GM19468 (cell line): ENCODE data around the gene ALMS1.
"Not testable (repeated sequence)": the region's sequence is repeated elsewhere in the genome, so short reads cannot be mapped to it uniquely, and the experiment has no call there.

Experiments
- ATAC-seq: cut with Tn5 transposase; IDR thresholded peaks from one replicate; pipeline ENCODE4 v1.9.1; 2021; ENCODE audit warnings: mild to moderate bottlenecking, moderate library complexity, moderate number of reproducible peaks; ENCODE audit not compliant: unreplicated experiment; ENCODE audit errors: extremely low read depth

Gene ALMS1

DNA sequence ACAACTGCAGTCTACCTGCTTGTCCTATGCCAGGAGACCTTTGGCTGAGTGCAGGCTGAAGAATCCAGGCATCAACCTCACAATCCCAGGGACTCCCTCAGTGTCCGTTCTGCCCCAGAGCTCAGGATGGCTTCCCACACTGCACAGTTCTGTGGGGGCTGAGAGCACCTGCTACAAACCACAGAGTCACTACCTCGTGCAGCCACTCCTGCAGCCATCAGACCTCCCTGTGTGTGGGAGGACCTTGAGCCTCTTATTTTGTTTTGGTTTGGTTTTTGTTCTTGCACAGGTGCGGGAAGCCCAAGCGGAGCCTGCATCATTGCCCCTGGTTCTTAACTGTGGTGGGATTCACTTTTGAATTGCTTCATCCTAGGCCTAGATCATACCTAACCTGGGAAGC is 225.6 kb downstream of the ALMS1 start:
- no peak for ATAC-seq

DNA sequence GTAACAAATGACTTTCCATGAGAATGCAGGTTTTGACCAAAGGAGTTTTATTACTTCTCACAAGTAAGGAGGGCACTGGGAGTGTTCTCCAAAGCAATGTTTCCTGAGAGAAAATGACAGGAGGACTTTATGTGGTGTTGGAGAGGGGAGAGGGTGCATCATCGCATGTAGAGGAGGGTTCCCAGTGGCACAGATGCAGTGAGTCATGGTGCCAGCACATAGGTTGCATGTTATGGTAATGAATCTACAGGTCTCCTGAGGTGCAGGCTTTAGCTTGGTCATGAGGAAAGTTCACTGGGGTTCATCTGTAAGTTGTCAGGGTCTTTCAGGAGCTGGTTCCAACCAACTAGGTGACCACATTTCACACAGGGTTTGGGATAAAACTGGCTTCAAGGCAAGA is 226.2 kb downstream of the ALMS1 start:
- ATAC-seq: no peak

DNA sequence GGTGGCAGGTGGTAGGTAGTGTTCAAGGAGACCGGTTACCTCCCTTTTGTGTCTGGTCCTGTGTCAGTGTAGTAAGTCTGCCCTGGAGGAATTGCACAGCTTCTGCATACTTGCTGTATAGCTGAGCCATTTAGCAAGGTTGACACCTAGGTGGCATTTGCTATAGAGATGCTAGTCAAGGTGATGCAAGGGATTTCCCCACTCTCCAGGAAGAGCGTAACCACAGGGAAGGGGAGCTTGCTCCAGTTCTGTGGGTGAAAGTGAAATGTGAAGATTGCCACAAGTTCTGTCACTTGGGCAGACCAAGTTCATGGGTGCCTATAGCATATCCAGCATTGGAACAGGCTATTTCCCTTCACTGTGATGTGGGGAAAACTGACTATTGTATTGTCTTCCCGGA is 228.5 kb downstream of the ALMS1 start:
- ATAC-seq: no peak

DNA sequence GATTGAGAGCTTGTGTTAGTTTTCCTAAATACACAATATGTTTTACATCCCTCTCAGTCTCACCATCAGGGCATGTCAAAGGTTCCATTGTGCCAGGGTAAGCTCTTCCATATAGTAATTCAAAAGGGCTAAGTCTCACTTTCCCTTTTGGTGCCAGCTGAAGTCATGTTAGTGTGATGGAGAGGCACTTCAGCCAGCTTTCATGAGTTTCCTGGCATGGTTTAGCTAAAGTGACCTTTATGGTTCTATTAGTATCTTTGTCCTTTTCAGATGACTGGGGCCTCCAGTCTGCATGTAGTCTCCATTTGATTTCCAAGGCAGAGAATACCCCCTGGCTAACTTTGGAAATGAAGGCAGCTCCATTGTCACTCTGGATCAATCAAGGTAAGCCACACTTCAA is 229.4 kb downstream of the ALMS1 start:
- ATAC-seq: no peak

DNA sequence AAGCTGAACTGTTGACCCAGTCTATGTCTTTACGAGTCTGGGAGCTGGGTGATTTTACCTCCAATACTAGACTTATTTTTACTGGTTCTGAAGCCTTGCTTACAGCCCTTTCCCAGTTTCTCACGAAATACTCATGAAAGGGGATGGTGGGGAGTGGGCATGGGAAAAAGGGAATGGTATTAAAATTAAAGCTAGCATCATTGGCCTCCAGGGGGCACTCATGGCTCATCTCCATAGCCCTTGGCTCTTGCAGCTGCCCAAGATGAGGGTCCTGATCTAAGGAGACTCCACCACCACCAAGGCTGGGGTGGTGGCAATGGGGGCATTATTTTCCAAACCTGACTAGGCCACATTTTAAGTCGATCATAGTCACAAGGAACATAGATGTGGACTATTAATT is 234.3 kb downstream of the ALMS1 start:
- ATAC-seq: not testable (repeated sequence)

DNA sequence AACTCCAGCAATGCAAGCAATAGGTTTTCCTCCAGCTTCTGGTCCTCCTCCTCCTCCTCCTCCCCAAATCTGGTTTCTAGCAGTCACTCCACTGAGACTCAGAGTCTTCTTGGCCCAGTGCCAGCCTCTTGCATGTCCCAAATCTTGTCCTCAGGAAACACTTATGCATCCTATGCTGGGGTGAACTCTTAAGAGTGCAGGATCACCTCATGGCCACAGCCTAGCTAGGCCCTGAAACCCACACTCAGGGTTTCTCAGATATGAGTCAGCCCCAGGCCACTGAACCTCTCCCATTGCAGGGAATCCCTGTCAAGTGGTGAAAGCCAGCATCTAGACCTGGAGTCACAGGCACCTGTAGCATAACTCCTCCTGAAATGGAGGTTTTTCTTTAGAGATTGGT is 238.4 kb downstream of the ALMS1 start:
- ATAC-seq: not testable (repeated sequence)

DNA sequence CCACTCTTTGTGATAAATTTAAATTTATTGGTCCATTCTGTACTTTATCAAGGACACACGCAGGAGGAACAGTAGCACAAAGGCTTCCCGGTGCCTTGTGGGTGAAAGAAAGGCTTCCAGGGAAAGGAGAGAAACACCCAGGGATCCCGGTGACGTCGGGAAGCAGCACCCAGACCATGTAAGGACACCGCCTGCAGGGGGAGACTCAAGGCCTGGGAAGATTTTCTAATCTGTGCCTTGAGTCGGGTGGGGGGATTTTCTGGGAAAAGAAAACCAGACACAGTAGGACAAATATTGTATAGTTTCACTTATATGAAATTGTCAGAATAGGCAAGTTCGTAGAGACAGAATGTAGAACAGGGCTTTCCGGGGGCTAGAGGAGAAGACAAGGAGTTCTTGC is 239.0 kb downstream of the ALMS1 start:
- not testable (repeated sequence) for ATAC-seq

DNA sequence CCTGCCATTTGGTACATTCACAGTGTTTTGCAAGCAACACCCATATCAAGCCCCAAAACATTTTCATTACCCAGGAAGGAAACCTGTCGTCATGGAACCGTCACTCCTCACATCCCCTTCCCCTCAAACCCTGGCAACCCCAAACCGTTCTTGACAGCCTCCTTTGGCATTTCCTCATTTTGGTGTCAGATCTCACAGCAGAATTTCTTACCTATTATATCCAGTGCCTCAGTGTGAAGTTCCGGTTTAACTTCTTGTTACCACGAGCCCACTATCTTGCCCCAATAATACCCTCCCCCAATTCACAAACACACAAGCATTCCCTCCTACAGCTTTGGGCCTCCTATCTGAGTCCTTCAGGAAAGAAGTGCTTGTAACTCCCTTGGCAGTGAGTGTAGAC is 240.6 kb downstream of the ALMS1 start:
- not testable (repeated sequence) for ATAC-seq

DNA sequence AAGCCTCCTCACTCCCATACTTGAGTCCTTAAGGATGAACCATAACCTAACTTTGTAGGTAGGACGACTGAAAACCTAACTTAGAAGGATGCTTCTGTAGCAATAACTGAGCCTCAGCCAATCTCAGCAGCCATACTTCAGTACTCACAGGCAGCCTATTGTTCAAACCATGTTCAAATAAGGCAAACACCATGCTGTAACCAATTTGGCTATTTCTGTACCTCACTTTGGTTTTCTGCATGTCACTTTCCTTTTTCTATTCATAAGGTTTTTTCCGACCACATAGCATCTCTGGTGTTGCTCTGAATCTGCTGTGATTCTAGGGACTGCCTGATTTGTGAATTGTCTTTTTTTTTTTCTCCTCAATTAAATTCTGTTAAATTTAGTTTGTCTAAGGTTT is 242.9 kb downstream of the ALMS1 start:
- ATAC-seq: not testable (repeated sequence)

DNA sequence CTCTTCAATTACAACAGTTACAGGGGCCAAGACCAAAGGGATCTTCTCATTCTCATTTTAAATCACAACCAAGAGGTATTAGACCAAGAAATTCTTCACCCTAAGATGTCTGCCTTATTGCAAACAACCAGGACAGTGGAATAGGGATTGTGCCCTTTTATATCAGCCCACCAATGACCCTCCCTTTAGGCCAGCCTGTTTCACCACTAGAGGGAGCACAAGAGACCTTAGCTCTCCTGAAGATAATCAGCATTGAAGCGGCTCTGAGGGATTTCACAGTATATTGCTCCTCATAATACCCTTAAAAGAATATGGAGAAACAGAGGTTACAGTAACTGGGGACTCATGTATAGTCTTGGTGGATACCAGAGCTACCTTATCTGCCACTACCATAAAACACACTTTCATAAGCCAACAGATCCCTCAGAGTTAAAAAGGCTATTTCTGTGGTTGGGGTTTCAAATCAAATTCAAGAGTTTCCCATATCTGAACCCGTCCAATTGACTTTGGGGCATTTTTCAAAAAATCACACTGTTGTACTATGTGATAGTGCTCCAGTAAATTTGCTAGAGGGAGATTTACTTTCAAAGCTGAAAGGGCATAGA is 245.1 kb downstream of the ALMS1 start:
- not testable (repeated sequence) for ATAC-seq

DNA sequence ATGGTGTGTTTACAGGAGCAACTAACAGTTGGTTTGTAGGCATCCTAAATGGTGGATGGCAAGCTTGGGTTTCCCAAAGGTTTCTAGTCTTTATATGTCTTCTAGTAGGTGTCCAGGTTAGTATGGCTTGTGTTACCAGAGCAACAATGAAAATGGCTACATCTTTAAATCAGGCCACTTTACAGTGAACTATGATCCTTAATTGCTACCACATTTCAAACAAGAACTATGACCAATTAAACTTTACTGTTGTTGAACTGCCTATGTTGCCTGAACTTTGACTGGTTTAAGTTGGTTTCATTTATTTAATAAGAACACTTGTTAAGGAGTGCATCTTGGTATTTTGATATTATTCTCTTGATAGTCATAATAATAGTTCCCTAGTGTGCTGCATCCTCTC is 251.3 kb downstream of the ALMS1 start:
- ATAC-seq: not testable (repeated sequence)

DNA sequence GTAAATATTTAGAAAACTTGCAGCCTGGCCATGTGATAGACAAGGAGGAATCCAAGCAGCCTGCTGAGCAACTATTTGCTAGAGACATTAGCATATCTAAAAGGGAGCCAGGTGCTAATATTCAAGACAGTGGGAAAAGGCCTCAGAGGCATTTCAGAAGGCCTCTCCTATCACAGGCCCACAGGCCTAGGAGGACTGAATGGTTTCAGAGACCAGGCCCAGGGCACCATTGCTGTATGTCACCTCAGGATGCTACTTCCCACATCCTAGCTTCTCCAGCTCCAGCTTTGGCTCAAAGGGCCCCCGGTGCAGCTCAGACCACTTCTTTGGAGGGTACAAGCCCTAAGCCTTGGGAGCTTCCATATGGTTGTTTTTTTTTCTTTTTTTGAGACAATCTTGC is 252.8 kb downstream of the ALMS1 start:
- ATAC-seq: no peak

DNA sequence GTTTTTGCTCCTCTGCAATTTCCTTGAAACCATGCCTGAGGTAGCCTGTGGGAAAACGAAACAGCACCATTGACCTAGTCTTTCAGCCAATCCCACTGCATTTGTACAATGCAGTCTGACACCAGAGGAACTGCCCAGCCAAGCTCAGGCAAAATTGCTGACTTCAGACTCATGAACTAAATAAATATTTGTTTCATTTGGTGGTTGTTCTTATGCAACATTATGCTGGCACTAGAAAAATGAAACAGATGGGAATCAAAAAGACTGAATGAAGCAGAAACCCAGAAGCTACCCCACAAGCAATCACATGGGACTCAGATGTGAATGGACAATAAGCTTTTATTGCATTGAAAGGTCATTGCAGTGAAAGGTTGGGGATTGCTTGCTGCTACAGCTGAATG is 254.9 kb downstream of the ALMS1 start:
- ATAC-seq: no peak

DNA sequence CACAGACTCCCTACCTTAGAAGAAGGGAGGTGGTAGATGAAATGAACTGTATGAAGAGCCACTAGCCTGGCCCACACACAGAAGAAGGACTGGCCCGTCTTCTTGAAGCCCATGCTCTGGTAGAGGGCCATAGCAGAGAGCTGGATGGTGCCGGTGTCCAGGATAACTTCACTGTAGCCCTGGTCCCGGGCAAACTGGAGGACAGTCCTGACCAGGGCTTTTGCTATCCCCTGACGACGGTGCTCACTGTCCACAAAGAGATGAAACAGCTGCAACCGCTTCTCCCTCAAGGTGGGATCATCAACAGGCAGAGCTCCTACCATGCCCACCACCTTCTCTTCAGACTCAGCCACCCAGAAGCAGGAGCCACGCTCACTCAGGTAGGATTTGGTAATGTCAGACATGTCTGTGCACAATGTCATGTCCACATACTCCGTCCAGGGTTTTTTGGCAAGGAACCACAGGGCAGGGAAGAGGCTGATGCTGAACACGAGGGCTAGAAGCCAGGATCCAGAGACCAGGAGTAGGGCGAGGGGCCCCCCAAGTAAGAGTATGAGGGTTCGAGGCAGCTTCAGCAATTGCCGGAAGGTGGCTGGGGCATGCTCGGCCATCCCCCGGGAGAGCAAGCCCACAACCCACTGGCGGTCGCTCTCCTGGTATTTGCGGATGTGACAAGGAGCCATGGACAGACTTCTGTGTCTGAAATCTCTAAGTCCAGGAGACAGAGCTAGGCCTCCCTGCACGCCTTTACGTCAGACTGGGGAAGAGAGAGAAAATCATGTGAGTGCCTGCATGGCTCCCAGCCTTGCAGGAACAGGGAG is 255.5 kb downstream of the ALMS1 start:
- ATAC-seq: no peak

DNA sequence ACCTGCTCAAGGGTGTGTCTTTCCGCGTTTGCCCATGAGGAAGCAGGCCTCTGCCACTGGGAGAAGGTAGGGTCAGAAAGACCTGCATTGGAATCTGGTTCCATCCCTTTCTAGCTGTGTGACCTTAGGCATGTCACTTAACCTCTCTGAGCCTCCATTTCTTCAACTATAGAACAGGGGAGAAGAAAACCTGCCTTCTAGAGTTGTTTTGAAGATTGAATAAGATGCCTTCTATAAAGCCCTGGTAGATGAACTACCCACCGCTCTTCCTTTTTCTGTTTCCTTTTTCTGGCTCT is 256.1 kb downstream of the ALMS1 start:
- ATAC-seq: no peak

DNA sequence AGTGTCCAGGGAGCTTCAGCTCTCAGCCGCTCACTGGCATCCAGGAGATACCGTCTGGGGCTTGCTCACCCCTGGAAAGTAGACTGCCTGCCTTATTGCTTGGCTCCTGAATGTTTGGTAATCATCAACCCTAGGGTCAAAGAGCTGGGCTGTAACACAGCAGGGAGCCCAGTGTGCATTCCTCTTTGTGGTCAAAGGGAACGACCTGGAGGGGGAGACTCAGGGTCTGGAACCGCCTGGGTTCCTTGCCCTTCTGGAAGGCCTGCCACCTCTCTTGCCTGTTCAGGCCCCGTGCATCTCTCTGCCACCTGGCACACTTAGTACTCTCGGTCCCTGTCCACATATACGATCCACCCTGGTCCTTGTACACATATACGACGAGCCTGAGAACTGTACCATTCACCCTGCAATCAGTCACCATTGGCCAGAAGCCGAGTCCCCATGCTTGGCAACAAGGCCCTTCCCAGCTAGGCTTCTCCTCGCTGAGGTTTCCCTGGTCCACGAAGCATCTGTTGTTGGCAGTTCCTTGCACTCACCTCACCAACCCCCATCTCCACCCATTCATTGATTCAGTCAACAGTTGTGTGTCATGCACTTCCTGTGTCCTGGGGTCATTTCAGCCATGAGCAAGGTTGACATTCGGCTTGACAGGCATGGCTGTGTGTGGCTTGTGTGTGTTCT is 256.8 kb downstream of the ALMS1 start, which contains the start of gene NAT8:
TSS of gene NAT8 (minus strand) at position 85 of the 681 bp plus-strand sequence. CDS start 794 bp downstream, outside the sequence.
- no peak for ATAC-seq

DNA sequence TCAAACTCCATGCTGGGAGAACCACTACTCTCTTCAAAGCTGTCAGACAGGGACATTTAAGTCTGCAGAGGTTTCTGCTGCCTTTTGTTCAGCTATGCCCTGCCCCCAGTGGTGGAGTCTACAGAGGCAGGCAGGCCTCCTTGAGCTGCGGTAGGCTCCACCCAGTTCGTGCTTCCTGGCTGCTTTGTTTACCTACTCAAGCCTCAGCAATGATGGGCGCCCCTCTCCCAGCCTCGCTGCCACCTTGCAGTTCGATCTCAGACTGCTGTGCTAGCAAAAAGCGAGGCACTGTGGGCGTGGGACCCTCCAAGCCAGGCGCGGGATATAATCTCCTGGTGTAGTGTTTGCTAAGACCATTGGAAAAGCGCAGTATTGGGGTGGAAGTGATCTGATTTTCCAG is 262.1 kb downstream of the ALMS1 start:
- ATAC-seq: not testable (repeated sequence)

DNA sequence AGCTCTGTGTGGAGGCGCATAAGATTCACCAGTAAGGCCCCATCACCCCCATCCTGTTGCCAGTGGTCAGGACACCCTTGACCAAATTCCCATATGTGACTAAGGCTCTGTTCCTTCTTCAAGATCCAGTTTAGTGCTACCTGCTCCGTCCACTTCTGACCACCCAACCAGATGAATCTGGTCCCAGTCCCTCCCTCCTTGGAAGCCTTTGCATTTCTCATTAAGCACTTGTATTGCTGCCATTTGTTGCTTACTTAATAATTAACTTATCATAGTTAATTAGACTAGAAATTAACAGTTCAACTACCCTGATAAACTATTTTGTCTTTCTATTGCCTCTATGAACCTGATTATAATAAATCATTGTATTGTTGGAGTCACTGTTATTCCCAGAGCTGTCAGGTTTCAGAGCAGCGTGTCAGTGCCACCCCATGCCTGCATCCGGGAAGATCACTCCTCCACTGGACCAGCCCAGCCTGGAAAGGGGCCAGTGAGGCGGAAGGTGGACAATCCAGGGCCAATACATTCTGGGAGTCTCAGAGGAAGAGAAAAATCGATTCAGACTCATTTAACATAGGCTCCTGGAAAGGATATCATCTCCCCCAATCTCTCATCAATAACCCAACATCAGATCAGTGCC is 266.1 kb downstream of the ALMS1 start:
- ATAC-seq: no peak

DNA sequence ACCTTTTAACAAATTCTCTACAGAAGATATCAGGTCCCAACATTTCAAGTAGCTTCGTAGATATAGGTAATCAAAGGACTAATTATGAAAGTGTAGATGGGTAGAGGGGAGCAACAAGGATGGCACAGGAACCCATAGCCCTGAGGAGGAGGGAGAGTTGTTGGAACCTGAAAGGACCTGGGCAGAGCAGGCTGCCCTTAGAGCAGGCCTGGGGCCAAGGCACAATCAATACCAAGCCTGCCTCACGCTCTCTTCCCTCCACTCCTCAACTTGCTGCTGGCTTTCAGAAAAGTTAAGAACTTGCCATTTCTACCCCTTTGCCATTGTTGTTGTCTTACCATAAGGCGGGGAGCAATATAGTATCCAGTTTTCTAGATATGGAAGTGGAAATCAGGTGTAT is 266.7 kb downstream of the ALMS1 start:
- ATAC-seq: no peak

DNA sequence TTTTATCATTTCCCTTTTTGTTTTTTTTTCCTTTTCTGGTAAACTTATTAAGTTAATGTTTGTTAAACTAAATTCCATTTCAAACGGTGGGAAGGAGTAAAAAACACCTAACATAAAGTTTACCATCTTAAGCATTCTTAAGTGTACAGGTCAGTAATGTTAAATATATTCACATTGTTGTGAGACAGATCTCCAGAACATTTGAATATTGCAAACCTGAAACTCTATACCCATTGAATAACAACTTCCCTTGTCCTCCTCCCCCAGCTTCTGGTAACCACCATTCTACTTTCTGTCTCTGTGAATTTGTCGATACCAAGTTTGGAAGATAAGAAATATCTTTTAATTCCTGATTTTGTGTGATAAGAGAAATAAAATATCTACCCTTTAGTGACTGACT is 268.5 kb downstream of the ALMS1 start:
- ATAC-seq: no peak
